Measurements from ENCODE around the gene TYW1B.
A peak's percentile ranks its signal among the peaks of the same experiment; 100 is the strongest.
"Not testable (repeated sequence)": the region's sequence is repeated elsewhere in the genome, so short reads cannot be mapped to it uniquely, and the experiment has no call there.

Gene TYW1B

GRCh38 chr7:72753781-72754180, 74.2 kb downstream of the TYW1B start:
- DNase-seq: no peak

DNA sequence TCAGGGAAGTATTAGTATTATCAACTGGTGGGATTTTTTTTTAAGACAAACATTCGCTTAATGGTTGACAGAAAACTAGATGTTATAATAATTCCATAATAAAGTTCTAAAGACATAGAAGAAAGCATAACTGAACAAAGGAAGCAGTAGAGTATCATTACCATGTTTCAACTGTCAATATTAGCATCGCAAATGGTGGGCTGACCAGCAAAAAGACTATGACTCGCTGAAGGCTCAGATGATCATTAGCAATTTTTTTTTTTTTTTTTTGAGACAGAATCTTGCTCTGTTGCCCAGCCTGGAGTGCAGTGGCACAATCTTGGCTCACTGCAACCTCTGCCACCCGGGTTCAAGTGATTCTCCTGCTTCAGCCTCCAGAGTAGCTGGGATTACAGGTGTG, 74.8 kb downstream of the TYW1B start:
- not testable (repeated sequence) for DNase-seq

- no peak for DNase-seq
Observed at GRCh38 chr7:72751978-72752377, 76.0 kb downstream of the TYW1B start.

- DNase-seq: no peak
Observed at GRCh38 chr7:72751378-72751777, 76.6 kb downstream of the TYW1B start.

GRCh38 chr7:72748649-72749048, 79.4 kb downstream of the TYW1B start:
- DNase-seq: not testable (repeated sequence)

DNA sequence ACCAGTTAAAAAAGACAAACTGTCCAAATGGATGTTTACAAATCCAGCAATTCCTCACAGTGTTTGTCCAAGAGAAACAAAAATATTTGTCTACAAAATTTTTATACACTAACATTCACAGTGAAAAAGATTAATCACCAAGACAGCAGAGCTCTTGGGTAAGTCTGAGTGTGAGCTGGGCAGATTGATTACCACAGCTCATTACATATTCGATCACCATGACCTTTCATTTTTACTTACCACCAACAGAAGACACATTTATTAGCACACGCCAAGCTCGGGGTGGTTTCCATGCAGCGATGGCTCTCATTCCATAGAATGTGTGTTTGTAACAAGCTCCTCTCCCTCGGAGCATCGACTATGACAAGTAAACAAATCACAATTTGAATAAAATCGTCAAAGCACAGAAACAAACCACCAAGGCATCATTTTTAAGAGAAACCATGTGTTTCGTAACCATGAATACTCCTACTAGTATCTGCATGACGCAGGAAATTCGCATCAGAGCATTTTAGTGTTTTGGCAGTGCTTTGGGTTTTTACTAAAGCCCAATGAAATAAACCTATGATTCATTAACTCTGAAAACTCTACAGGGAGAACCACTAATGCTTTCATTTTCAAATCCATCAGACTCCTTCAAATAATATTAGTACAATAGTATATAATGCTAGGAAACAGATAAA, 83.6 kb downstream of the TYW1B start:
- not testable (repeated sequence) for DNase-seq

DNA sequence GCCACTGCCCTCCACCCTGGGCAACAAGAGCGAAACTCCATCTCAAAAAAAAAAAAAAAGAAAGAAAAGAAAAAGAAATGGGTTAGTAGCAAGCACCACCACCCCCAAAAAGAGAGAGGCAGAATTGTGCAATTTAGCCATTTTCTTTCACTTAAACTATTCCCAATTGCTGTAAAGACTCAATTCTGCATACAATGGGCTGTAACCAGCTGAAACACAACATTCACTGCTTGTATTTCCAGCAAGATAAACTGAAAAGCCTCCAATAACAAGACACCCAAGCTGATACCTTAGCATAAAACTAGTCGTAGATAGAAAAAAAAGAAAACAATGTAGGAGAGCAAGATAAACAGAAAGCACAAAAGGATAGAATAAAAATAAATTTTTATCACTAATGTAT, 84.2 kb downstream of the TYW1B start:
- not testable (repeated sequence) for DNase-seq

GRCh38 chr7:72739716-72740115, 88.3 kb downstream of the TYW1B start:
- DNase-seq: not testable (repeated sequence)

DNA sequence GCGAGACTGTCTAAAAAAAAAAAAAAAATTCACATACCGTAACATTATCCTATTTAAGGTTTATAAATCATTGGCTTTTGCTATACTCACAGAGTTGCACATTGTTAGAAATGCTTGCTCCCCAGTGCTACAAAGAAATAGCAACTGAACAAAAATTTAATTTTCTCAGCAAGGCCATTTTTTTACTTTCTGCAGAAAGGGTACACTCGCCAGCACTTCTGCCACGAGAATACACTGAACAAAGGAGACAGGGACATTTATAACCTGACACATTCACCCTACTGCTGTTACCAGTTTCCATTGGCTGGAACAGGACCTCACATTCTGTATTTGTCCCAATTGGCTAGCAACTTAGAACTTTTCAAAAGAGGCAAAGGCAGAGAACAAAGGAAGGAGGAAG, 92.1 kb downstream of the TYW1B start:
- DNase-seq: not testable (repeated sequence)

DNA sequence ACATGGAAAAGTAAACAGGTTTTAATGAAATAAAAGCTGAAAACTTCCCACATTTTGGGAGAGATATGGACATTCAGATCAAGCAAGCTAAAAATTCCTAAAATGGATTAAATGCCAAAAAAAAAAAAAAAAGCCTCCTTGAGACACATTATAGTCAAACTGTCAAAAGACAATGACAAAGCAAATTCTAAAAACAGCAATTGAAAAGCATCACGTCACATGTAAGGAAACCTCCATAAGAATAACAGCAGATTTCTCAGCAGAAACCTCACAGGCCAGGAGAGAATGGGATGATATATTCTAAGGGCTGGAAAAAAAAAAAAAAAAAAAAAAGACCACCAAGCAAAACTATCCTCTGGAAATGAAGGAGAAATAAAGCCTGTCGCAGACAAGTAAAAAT, 97.2 kb downstream of the TYW1B start:
- not testable (repeated sequence) for DNase-seq

GRCh38 chr7:72730384-72730783, 97.6 kb downstream of the TYW1B start:
- DNase-seq: not testable (repeated sequence)

DNA sequence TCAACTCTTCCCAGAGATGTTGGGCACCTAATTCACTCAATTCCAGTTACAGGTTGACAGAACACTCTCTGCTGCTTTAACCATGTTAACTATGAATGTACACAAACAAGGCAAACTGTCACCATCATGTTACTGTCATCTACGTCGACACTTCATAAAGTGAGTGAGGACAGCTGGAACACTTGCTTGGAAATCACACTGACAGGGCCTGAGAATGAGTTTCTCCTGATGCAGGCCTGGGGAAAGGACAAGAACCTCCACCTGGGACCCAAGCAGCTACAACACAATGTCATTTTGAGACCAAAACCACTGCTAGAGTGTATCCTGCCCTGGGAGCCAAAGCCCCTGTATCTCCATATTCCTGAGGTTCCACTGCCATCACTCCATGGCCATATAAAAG, 98.9 kb downstream of the TYW1B start:
- DNase-seq: not testable (repeated sequence)

DNA sequence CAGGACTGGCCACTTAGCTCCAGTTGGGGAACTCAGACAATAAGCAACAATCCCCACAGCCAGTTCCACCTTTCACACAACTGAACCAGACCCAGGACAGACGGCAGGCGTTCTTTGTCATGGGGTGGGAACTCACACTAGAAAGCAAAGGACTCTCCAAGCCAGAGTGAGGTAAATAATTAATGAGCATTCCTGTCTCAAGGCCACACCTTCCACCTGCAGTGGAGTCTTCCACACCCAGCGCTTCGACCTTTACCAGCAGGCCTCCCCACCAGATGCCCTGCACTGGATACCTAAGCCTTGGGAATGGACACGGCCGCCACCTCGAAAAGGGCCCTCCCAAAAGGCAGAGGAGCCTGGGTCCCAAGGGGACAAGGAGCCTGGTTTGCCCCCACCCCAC, 105.3 kb downstream of the TYW1B start:
- not testable (repeated sequence) for DNase-seq

GRCh38 chr7:72720890-72721289, 107.1 kb downstream of the TYW1B start:
- DNase-seq: not testable (repeated sequence)

DNA sequence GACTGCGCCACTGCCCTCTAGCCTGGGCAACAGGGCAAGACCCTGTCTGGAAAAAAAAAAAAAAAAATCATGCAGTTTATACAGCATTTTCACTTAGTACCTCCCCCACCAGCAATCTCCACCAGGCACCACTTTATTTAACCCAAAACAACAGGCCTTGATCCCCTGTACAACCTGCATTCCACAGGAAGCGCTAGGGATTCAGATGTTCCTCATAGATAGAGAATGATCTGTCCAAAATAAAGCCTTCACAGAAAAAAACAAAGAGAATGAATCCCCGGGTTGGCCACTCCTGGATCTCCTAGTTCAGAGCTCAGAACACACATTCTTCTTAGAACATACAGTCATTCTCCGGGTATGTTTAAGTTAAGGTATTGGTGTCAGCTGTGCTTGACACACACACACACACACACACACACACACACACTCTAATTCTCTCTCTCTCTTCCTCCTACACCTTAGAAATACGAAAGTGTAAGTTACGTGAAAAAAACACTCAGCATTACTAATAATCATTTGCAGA, 110.7 kb downstream of the TYW1B start:
- not testable (repeated sequence) for DNase-seq

GRCh38 chr7:72711927-72712326, 116.1 kb downstream of the TYW1B start:
- not testable (repeated sequence) for DNase-seq

GRCh38 chr7:72710983-72711382, 117.0 kb downstream of the TYW1B start:
- no peak for DNase-seq

- DNase-seq: no peak
Observed at GRCh38 chr7:72709909-72710308, 118.1 kb downstream of the TYW1B start.

GRCh38 chr7:72708371-72709050, 119.5 kb downstream of the TYW1B start:
- DNase-seq: not testable (repeated sequence)

DNA sequence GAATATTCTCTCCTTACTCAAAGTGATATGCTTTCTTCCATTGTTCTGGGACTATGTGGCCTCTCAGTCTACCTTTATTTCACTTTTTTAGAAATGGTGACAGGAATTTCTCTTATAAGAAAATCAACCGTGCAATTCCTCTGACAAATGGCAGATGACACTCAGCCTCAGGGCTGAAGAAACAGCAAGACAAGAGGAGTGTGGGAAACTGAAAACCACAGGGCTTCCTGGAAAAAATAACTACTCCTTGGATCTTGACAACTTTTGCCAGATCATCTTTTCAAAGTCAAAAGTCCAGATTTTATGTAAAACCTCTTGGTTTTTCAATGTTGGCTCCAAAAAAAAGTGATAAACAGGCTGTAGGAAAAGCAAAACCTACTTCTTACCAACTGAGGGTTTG, 121.5 kb downstream of the TYW1B start:
- DNase-seq: peak; percentile 4

DNA sequence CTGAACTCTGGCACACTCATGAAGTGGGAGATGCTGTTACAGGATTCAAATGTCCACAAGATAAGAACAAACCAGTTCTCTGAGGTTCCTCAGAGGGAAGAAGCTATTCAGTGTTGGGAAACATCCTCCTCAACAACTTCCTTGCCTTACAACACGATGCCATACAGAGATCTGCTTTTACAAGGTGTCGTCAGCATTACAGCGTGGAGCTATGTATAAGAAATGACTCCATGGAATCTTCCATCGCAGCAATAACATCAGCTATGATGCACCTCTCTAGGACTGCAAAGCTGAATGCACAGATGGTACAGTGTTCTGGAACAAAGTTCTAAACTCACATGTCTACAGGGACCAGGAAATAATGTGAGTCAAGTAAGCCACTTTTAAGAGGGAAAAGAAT, 122.3 kb downstream of the TYW1B start:
- DNase-seq: peak; percentile 54

GRCh38 chr7:72704894-72705293, 123.1 kb downstream of the TYW1B start:
- DNase-seq: no peak

DNA sequence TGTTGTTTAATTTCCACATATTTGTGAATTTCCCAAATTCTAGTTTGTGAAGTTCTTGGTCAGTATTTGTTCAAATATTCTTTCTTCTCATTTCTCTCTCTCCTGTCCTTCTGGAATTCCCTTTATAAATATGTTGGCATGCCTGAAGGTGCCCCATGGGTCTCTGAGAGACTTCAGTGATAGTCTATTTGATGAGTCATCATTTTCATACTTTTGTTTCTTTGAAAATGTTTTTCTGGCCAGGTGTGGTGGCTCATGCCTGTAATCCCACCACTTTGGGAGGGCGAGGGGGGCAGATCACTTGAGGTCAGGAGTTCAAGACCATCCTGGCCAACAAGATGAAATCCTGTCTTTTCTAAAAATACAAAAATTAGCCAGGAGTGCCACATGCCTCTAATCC, 127.5 kb downstream of the TYW1B start:
- DNase-seq: not testable (repeated sequence)

DNA sequence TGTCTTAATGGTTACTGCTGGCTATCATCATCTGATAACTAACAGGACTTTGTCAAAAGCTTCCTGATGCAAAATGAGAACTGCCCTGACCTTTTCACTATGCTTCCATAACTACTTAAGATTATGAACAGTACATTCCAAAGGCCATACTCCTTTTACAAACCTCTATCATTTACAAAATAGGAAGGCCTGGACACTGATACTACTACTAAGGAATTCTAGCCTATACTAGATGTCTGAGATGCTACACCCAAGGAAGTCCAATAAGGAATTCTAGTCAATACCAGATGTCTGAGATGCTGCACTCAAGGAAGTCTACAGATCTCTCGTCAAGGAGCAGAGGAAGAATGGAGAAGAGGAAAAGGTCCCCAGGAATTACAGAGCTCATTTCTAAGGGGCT, 130.9 kb downstream of the TYW1B start:
- DNase-seq: not testable (repeated sequence)

Data from suppressor macrophage treated with lipopolysaccharide for 4 hours (primary cell).